Activated effector memory CD4-positive, alpha-beta T cell treated with anti-CD3 and anti-CD28 coated beads, Interleukin-2, amount 50 U/mL, for 16 hours (primary cell): Measurements from ENCODE around the gene MIB2.
"Not testable (repeated sequence)": the region's sequence is repeated elsewhere in the genome, so short reads cannot be mapped to it uniquely, and the experiment has no call there.

Experiments used
- DNase-seq: peaks from one replicate; pipeline ENCODE4 v3.0.0-alpha.2; 2020

MIB2 gene

DNA sequence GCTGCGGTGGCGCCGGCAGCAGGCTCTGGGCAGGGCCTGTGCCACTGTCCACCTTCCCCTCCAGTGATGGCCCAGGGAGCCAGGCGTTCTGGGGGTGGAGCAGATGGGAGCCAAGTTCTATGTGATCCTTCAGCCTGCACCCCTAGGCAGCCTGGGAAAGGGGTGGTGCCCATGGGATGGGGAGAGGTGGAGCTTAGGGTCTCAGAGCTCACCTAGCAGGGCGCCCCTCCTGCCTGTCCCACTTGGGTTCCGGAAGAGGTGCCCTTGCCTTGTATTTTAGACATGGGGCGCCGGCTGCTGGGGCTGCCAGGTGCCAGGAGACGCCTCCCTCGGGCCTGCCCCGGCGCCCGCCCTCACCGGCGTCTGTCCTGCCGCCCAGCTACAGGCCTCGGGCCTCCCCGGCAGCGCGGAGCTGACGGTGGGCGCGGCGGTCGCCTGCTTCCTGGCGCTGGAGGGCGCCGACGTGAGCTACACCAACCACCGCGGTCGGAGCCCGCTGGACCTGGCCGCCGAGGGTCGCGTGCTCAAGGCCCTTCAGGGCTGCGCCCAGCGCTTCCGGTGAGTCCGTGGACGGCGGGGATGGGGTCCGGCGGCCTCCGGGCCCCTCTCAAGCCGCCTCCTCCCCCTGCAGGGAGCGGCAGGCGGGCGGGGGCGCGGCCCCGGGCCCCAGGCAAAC lies 13.6 kb downstream of the MIB2 start:
- DNase-seq: peak; percentile 77

DNA sequence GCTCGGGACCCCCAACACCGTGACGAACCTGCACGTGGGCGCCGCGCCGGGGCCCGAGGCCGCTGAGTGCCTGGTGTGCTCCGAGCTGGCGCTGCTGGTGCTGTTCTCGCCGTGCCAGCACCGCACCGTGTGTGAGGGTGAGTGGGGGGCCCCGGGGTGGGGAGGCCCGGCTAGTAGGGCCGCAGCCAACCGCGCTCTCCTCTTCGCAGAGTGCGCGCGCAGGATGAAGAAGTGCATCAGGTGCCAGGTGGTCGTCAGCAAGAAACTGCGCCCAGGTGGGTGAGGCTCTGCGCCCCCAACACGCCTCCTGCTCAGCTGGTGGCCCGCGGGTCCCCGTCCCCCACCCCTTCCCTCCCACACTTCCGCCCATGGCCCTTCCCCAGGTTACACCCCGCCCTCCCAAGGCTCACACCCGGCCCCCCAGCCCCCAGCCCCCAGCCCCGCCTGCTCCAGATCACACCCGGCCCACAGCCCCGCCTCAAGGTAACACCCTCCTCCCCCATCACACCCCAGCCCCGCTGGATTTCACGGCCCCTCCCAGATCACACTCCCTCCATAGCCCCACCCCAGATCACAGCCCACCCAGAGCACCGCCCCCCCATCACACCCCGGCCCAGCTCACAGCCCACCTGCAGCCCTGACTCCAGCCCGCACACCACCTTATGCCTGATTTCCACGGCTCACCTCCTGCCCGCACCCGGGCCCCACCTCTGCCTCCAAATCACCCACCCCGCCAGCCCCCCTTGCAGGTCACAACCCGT lies 14.3 kb downstream of the MIB2 start:
- DNase-seq: peak; percentile 87

DNA sequence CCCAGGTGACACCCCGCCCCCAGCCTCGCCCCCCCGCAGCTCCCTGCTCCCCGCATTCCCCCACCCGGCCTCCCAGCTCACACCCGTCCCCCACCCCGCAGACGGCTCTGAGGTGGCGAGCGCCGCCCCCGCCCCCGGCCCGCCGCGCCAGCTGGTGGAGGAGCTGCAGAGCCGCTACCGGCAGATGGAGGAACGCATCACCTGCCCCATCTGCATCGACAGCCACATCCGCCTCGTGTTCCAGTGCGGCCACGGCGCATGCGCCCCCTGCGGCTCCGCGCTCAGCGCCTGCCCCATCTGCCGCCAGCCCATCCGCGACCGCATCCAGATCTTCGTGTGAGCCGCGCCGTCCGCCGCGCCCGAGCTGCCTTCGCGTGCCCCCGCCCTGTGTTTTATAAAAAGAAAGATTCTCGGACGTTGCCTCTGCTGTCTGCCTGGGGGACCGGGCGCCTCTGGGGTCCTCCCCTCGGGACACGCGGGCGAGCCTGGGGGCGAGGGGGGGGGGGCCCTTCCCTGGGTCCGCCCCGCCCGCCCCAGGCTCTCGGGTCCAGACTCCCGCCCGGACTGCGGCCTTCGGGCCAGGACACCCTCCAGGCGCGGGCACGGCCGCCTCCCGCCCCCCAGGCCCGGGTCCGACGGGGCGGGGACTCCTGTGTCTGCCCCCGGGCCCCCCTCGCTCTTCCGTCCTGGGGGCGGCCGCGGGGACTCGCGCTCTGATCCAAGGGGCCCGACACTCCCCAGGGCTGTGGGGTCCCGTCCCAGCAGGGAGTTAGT lies 15.1 kb downstream of the MIB2 start:
- peak; percentile 97 for DNase-seq

- peak; percentile 72 for DNase-seq
Measured at GRCh38 chr1:1630965-1631781, 15.9 kb downstream of the MIB2 start.

- DNase-seq: no peak
Measured at GRCh38 chr1:1631782-1632420, 16.6 kb downstream of the MIB2 start, which contains the start of gene MMP23B. TSS of gene MMP23B (plus strand) at chr1:1632173. CDS start at chr1:1632219, 46 bp downstream.

DNA sequence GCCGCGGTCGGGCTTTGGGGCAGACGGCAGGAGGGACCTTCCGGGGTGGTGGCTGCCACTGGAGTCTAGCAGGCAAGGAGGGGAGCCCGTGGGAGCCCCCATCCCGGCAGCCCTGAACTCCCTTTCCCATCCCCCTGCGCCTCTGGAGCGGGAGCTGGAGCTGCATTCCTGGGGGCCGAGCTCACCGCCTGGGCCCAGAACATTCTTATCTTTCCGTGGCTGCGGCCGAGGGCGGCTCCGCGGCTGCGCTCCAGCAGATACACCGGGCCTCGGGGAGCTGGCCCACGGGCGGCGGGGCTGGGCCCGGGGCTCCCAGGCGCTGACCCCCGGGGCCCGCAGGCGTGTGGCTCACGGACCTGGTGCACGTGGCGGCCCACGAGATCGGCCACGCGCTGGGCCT lies 18.1 kb downstream of the MIB2 start:
- DNase-seq: not testable (repeated sequence)

- DNase-seq: peak; percentile 63
Measured at GRCh38 chr1:1634613-1635012, 19.3 kb downstream of the MIB2 start.

GRCh38 chr1:1636621-1637478 lies 21.6 kb downstream of the MIB2 start:
- peak; percentile 62 for DNase-seq

DNA sequence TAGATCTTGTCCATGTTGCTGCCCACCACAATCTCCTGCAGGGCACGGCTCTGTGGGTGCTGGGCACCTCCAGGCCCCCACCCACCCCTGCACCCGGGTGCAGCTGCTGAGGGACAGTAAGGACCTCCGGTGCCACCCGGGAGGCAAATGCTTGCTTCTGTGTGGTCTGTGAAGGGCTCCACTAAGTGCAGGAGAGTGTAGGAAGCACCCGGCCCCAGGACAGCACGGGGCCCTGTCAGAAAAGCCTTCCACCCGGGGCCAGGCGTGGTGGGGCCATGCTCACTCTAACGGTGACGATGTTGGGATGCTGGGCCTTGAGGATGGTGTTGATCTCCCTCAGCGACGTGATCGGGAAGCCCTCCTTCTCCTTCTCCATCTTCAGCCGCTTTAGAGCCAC lies 22.2 kb downstream of the MIB2 start:
- DNase-seq: peak; percentile 33

GRCh38 chr1:1638528-1638927 lies 23.2 kb downstream of the MIB2 start:
- DNase-seq: peak; percentile 51

- peak; percentile 55 for DNase-seq
Measured at GRCh38 chr1:1639368-1639767, 24.1 kb downstream of the MIB2 start.

- DNase-seq: peak; percentile 38
Measured at GRCh38 chr1:1640081-1640480, 24.8 kb downstream of the MIB2 start.

DNA sequence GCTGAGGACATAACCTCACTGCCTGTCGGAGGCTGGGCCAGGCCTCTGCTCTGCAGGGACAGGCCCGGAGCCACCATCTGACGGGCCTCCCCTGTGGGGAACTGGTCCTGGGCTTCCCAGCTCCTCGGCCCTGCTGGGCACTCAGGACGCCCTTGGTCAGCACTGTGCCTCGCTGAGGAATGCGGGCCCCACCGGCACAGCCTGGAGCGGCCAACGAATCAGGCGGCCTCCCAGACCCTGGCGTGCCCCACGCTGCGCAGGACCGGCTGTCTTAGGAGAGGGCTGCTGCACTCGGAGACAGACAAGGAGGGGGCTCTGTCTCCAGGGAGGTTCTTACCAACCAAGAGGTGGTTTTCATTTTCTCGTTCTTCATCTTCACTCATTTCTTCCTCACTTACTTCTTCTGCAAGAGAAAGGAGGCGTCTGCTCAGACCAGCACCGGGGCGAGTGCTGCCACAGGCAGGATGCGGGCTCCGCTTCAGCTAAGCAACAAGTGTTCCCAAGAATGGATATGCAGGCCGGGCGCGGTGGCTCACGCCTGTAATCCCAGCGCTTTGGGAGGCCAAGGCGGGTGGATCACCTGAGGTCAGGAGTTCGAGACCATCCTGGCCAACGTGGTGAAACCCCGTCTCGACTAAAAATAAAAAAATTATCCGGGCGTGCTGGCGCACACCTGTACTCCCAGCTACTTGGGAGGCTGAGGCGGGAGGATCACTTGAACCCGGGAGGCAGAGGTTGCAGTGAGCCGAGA lies 25.6 kb downstream of the MIB2 start:
- not testable (repeated sequence) for DNase-seq

- not testable (repeated sequence) for DNase-seq
Measured at GRCh38 chr1:1646326-1646725, 31.0 kb downstream of the MIB2 start.

DNA sequence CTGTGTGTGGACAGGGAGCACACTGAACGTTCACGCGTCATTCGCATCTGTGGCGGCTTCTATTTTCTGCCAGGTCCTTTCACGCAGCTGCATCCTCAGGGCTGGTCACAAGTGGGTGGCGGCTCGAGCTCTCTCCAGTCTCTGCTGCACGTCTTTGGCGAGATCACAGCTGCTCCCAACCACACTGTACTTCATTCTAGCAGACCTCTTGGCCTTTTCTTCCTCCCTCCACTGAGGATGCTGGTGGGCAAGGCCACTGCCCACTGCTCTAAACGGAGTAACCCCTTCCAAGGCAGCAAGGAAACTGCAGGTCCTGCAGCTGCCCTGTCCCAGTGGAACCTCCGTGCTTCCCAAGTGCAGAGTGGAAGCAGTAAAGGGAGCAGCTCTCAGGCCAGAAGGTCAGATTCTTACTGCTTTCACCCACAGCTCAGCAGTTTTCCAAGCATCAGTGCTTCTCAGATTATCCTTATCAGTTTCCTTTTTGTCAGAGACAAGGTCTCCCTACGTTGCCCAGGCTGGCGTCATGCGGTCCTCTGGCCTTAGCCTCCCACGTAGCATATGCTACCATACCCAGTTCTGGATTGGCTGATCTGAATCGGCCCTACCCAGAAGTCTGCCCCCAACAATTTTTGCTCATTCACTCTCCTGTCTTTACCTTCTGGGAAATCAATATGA lies 32.4 kb downstream of the MIB2 start:
- peak; percentile 54 for DNase-seq

DNA sequence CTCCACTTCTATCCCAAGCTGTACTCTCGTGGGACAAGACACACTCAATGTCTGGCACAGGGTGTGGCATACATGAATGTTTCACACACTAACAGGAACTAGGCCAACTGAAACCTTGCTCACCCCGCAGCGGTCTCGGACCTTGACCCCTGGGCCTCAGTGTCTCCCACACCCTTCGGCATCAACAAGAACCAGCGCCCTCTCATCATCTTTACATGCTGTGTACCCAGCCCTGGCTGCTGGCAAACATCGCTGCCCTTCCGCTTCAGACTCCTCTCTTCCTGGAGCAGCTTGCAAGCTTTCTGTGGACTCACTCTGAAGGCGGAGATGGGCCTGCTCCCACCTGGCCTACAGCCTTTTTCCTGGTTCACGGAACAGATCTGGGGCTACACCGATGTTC lies 33.0 kb downstream of the MIB2 start:
- peak; percentile 53 for DNase-seq

DNA sequence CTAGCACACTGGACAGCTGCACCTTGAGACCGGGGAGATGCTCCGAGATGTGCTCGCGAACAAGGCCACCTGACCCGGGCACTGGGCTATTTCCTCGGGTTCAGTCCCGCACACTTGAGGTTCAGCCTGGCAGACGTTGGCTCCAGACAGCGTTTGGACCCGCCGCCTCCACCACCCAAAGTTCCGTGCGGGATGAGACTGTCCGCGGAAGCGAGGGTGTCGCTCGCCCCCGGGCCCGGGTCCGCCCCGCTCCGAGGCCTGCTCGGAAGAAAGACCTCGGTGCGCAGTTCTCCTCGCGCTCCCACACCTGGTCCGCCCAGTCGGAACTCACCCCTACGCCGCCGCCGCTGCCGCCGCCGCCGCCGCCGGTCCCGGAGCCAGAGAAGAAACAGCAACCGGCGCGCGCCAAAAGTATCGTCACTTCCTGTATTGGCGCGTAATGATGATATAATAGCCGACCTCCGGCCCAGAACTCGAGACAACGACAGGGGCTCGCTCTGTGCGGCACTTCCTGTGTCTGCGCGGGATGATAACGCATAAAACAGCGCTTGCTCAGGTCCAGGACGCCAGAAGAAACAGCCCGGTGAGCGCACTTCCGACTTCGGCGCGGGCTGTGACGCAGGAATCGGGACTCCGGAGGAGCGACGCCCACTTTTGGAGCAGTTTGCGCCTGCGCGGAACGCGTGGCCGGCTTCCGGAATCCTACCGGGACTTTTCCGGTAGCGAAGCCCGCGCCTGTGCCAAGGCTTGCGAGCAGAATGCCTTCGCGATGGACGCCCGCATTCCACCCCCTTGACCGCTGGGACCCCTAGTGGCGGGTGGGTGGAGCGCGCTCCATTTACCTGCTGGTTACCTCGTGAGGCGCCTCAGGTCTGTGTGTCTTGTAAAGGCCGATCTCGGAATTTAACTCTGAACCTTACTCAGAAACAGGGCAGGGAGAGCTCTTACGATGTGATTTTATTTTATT lies 43.6 kb downstream of the MIB2 start, which contains the start of gene CDK11B:
Gene CDK11B (minus strand): TSS at position 422 of the 967 bp plus-strand sequence. CDS start 1,519 bp downstream, outside the sequence.
- peak; percentile 100 for DNase-seq

- not testable (repeated sequence) for DNase-seq
Measured at GRCh38 chr1:1662392-1662791, 47.1 kb downstream of the MIB2 start.
